H1 (cell line): ENCODE data around the gene APAF1. TPM values are rescaled to one million over a fixed set of nuclear protein-coding genes. Genes with fewer than 3 reads are reported as not detected.

ENCODE experiments used
- RNF2 ChIP-seq: fragments of 200-900, 300-1000 bp; sonication (generic); IDR thresholded peaks from 2 replicates; pipeline ENCODE4 v1.7.1; 2016; ENCODE audit warnings: borderline replicate concordance, low read depth, mild to moderate bottlenecking, antibody characterized with exemption, low read length; ENCODE audit not compliant: poor library complexity, severe bottlenecking; ENCODE audit errors: missing control alignments
- polyA plus RNA-seq, 7 experiments: library from polyadenylated mRNA; depleted of rRNA in 3 of 7; stranded (reverse) in 5 of 7; unstranded in 2 of 7; fragments of >200 nt in 5 of 7; fragments of 200-250 nt in 2 of 7; gene quantifications; 1 replicate in 5 of 7; 2 replicates in 1 of 7; 4 replicates in 1 of 7; pipeline versions ENCODE4 v1.2.1 to v1.2.3, GENCODE V29; 2011 to 2013; ENCODE audit warnings: missing spikeins in 2 of 7, mixed read lengths in 2 of 7
- total RNA-seq: library from RNA; stranded (reverse); fragmentation: NEBNext Ultra II Directional; extraction: Animal tissue kit (Norgen Biotek cat#: 25700); gene quantifications from 2 replicates; pipeline ENCODE4 v1.2.1, GENCODE V29; 2021

Gene APAF1
- total and polyA plus RNA-seq, 2 of the 8 experiments (the other 6 are each of a cell fraction or from before 2014, with no cell fraction given), result 4.7 to 22.6 TPM

GRCh38 chr12:98651328-98651727, 6.2 kb downstream of the APAF1 start (continued):
- no peak for TF ChIP-seq RNF2
